ENCODE data around the gene ABCG1.

ABCG1 gene

GRCh38 chr21:42214921-42215320 is 4.0 kb upstream of the ABCG1 start:
- no peak for DNase-seq

- no peak for DNase-seq
These were observed 2.8 kb upstream of the ABCG1 start for GRCh38 chr21:42215942-42216725.

- DNase-seq: no peak
These were observed 2.0 kb upstream of the ABCG1 start for GRCh38 chr21:42216726-42217572.

GRCh38 chr21:42219606-42220137 is 732 bp downstream of the ABCG1 start:
- DNase-seq: no peak

GRCh38 chr21:42220138-42220701 is 1.3 kb downstream of the ABCG1 start:
- DNase-seq: peak; percentile 76

GRCh38 chr21:42221581-42222345 is 2.8 kb downstream of the ABCG1 start:
- DNase-seq: no peak

GRCh38 chr21:42222386-42222785 is 3.4 kb downstream of the ABCG1 start:
- DNase-seq: no peak

GRCh38 chr21:42222821-42223390 is 4.0 kb downstream of the ABCG1 start:
- DNase-seq: peak; percentile 2

- DNase-seq: peak; percentile 10
These were observed 5.1 kb downstream of the ABCG1 start for GRCh38 chr21:42223826-42224575.

- peak; percentile 4 for DNase-seq
These were observed 6.1 kb downstream of the ABCG1 start for GRCh38 chr21:42225042-42225441.

- DNase-seq: peak; percentile 3
These were observed 6.7 kb downstream of the ABCG1 start for GRCh38 chr21:42225571-42226155.

GRCh38 chr21:42226626-42227025 is 7.7 kb downstream of the ABCG1 start:
- DNase-seq: no peak

- peak; percentile 86 for DNase-seq
These were observed 9.2 kb downstream of the ABCG1 start for GRCh38 chr21:42227909-42228708.

GRCh38 chr21:42228709-42229220 is 9.8 kb downstream of the ABCG1 start:
- DNase-seq: no peak

GRCh38 chr21:42229676-42230075 is 10.7 kb downstream of the ABCG1 start:
- DNase-seq: no peak

GRCh38 chr21:42230178-42230577 is 11.2 kb downstream of the ABCG1 start:
- DNase-seq: no peak

- no peak for DNase-seq
These were observed 11.7 kb downstream of the ABCG1 start for GRCh38 chr21:42230636-42231035.

- no peak for DNase-seq
These were observed 12.8 kb downstream of the ABCG1 start for GRCh38 chr21:42231756-42232155.

- no peak for DNase-seq
These were observed 13.4 kb downstream of the ABCG1 start for GRCh38 chr21:42232176-42232825.
